Activated effector memory CD4-positive, alpha-beta T cell treated with anti-CD3 and anti-CD28 coated beads, Interleukin-2, amount 50 U/mL, for 16 hours (primary cell): ENCODE measurements around the gene SP5.
"Not testable (repeated sequence)": the region's sequence is repeated elsewhere in the genome, so short reads cannot be mapped to it uniquely, and the experiment has no call there.

Experiments used
- DNase-seq: peaks from one replicate; pipeline ENCODE4 v3.0.0-alpha.2; 2020

The SP5 gene

DNA sequence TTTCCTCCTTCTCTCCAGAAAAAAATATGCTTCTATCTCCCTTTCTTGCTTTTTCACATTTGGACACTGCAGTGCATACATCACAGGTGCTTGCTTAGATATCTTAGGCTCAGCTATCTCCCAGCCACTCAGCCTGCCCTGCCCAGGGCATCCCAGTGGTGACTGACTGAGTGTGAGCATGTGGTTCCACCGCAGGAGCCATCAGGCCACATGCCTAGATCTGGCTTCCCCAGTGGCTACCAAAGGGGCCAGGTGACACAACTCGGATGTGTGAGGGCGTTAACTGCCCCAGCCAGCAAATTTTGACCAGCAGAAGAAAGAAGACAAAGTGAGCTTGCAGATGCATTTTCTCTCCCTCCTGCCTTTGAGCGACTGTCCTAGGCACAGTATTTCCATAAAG is 25.5 kb downstream of the SP5 start:
- DNase-seq = no peak

DNA sequence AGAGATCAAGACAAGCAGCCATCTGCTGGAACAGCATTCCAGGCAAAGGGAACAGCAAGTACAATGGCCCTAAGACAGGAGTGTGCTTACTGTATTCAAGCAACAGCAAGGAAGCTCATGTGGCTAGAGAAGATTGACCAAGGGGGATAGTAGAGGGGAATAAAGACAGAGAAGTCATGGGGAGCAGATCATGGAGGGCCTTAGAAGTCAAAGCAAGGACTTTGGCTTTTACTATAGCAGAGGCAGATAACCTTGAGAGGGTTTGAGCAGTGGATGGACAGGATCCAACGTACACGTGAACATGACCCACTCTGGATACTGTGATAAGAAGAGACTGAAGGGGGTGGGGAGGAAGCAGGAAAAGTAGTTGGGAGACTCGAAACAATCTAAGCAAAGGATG is 26.9 kb downstream of the SP5 start:
- no peak for DNase-seq

DNA sequence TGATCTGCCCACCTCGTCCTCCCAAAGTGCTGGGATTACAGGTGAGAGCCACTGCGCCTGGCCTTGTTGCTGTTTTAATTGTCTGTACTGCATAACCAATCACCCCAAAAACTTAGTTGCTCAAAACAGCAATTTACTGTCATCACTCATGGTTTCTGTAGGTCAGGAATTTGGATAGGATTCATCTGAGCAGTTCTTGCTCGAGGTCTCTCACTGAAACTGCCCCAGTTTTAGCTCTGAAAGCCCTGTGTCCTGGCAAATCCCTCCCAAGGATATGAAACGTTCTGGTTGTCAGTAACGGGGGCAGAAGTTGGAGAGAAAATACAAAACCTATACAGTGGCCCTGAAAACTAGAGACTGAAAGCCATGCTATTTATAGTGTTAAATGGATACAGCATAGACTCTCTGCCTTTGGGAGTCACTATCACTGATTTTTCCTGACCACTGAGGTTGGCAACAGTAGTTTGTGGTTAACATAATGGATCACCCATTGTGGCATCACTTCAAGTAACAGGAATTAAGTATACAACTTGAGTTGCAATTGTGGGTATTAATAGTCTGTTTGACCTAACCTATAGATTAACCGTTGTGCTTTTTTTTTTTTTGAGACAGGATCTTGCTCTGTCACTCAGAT is 27.9 kb downstream of the SP5 start:
- DNase-seq = no peak

DNA sequence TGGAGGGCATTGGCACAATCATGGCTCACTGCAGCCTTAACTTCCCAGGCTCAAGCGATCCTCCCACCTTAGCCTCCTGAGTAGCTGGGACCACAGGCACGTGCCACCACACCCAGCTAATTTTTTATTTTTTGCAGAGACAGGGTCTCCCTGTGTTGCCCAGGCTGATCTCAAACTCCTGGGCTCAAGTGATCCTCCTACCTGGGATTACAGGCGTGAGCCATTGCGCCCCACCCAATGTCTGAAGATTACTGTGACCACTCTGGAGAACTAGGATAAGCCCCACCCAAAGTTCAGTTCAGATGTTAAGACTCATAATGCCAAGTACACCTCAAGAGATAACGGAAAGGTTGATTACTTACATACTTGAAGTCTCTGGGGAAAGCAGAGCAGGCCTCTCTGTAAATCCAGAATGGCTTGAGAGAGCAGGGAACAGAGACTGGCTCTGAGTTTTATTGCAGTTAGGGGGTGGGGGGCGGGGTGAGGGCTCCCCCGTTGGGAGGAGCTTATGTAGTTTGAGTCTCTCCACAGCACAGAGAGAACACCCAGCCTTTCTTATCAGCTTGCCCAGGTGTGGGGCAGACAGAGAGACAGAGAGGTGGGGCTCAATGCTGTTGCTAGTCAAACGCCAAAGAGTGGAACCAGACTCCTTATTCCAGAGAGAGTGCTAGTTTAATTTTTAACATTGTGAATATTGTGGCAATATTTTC is 28.5 kb downstream of the SP5 start:
- DNase-seq = no peak

DNA sequence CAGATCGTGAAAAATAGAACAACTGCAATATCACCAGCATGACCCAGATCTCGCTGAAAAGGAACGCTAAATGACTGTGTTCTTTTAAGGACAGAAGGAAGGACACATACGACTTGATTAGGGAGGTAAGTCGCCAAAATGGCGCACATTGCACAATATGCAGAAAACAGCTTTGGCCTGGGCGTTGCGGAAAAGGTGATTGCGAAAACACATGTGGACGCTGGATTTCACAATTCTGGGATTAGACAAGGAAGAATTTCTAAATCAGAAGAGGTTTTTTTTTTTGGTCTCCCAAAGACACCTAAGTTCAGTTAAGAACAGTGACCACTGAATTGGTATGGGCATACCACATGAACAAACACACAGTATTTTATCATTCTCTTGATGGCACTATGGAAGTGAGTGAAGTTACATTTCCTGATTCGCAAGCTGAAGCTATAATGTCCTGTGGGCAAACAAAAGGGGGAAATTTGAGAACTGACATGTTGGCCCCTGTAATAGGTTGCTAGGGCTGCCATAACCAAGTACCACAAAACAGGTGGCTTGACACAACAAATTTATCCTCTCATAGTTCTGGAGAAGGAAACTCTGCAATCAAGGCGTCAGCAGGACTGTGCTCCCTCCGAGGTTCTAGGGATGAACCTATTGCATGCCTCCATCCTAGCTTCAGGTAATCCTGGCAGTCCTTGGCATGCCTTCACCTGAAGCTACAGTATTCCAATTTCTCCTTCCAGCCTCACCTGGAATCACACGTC is 29.3 kb downstream of the SP5 start:
- DNase-seq = no peak

DNA sequence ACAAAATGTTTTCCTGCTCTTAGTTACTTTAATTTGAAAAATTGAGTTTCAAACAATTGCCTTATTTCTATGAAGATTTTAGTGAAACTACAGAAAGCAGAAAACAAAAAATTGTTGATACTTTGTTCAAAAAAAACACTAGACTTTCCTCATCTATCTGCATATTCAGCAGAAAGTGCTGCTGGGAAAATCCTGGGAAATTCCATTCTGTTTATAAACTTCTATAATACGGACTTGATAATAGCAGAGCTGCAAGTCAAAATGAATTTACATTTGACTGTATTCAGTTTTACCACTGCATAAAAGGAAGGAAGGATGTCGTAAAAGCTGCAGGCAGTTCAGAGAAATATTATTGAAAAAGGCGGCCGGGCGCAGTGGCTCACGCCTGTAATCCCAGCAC is 30.2 kb downstream of the SP5 start:
- no peak for DNase-seq

DNA sequence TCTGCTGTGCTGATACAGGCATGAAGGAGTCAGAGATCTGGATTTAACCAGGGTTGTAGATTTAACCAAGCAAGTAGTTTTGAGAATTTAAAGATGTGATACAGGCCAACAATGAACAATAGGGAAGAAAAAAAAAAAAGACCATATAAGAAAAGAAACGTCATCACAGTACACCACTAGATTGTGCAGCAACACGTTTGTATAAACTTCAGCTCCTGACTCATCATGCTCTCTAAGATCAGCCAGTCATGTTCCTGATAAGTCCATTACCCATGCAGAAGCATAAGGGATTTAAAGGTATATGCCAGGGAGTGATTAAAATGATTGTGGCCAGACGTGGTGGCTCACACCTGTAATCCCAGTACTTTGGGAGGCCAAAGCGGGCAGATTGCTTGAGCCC is 32.8 kb downstream of the SP5 start:
- DNase-seq = no peak

DNA sequence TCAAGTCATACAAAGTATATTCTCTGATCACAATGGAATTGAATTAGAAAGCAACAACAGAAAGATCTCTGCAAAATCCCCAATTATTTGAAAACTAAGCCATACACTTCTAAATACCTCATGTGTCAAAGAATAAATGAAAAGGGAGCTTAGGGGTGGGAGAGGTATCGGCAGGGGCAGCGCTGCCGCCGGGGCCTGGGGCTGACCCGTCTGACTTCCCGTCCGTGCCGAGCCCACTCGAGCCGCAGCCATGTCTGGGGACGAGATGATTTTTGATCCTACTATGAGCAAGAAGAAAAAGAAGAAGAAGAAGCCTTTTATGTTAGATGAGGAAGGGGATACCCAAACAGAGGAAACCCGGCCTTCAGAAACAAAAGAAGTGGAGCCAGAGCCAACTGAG is 36.4 kb downstream of the SP5 start:
- DNase-seq = not testable (repeated sequence)

DNA sequence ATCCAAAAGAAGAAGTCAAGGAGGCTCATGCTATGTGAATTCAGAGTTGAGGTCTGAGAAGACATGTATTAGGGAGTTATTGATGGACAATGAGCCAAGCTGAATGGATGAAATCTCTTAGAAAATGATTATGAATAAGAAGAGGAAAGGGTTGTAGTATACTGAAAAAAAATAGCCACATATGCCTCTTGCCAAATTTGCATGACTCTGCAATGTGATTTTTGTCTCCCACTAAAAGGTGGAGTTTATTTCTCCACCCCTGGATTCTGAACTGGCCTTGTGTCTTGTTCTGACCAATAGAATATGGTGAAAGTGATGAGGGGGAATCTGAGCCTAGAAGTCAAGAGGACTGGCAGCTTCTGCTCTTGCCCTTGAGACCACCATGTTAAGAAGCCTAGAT is 46.4 kb downstream of the SP5 start:
- DNase-seq = no peak

DNA sequence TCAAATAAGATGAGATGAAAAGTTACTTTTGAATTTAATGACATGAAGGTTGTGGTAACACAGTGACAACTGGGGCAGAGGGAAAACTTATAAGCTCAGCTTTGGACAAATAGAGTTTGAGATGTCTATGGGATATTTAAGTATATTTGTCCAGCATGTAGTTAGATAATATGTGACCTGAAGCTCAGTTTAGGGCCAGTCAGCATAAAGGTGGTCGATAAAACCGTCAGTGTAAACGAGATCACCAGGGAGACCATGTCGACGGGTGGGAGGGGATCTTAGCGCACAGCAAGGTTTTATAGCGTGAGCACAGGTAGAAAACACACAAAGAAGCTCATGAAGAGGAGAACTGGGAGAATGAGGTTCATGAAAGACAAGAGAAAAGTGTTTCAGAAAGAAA is 47.6 kb downstream of the SP5 start:
- DNase-seq = no peak

DNA sequence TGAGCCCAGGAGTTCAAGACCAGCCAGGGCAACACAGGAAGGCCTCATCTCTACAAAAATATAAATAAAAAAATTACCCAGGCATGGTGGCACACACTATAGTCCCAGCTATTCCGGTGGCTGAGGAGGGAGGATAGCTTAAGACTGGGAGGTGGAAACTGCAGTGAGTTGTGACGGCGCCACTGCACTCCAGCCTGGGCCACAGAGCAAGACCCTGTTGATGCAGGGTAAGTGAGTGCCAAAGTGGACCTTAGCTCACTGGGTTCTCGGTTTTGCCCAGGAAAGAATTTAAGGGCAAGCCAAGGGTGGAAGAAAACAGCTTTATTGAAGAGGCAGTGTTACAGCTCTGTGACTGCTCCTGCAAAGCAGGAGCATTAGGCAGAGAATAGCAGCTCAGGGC is 48.1 kb downstream of the SP5 start:
- DNase-seq = no peak

DNA sequence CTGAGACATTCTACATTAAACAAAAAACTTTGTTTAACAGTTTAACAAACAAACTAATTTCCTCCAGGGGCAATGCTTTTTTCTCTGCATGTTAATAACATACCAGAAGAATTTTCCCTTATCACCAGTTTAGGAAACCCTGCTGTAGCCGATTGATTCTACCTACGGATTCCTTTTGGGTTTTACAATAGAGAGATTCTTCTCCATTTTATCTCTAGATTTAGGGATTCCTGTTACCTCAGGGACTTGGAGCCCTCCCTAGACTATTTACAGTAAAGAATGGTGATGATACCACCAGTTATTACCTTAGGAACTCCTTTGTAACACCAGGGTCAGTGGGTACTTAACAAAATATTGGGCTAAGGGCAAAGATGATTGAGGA is 49.7 kb downstream of the SP5 start:
- DNase-seq = no peak

DNA sequence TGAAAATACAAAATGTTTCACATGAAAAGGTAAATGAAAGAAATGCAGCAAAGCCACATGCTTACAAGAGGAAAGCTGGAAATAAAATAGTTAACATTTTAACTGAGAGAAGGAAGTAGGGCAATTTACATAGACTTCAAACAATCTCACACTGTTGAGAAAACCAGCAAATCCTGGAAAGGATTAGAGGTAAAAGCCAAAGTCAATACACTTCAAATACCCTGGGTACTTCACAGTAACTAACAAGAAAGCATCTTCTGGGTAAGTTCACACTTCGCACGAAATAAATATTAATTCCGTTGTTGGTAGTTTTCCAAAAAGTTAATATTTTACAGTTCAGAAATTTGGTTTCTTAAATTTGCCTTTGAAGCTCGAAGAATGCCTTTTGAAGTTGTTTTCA is 51.6 kb downstream of the SP5 start:
- no peak for DNase-seq
